Kidney (tissue), 14 donors: Measurements from ENCODE around the gene PSTK. TPM values are rescaled to one million over a fixed set of nuclear protein-coding genes. Genes with fewer than 3 reads are reported as not detected.

Experiments
- DNase-seq, 5 donors: peaks; one replicate each; pipeline ENCODE4 v3.0.0-alpha.2; 2013 to 2020
- FAIRE-seq: peaks from 2 replicates; lab custom pipeline; 2012; peaks lifted over from hg19 to GRCh38; lab: Jason Lieb, UNC
- H3K27ac ChIP-seq, 2 donors: one replicate each; pipeline ENCODE4 v1.7.0; 2013; ENCODE audit warnings: low read depth in 2 of 2, low read length in 2 of 2, inconsistent platforms in 1 of 2
- H3K27me3 ChIP-seq: one replicate; pipeline ENCODE4 v1.7.1; 2013; ENCODE audit warnings: low read length, inconsistent platforms; ENCODE audit not compliant: control insufficient read depth, insufficient read depth
- H3K36me3 ChIP-seq, 3 donors: one replicate each; pipeline versions ENCODE4 v1.7.0 to v1.7.1; 2013; ENCODE audit warnings: low read length in 3 of 3, control low read depth in 1 of 3, inconsistent platforms in 1 of 3; ENCODE audit not compliant: insufficient read depth in 3 of 3, control insufficient read depth in 2 of 3
- H3K4me1 ChIP-seq, 3 donors: one replicate each; pipeline versions ENCODE4 v1.7.0 to v1.7.1; 2013; ENCODE audit warnings: low read length in 3 of 3, inconsistent platforms in 1 of 3, low read depth in 1 of 3; ENCODE audit not compliant: control insufficient read depth in 2 of 3, insufficient read depth in 2 of 3
- H3K4me3 ChIP-seq, 3 donors: one replicate each; pipeline versions ENCODE4 v1.7.0 to v1.8.1; 2013; ENCODE audit warnings: low read length in 3 of 3, control low read depth in 1 of 3, inconsistent platforms in 1 of 3
- H3K9ac ChIP-seq, 3 donors: one replicate each; pipeline versions ENCODE4 v1.7.0 to v1.7.1; 2013; ENCODE audit warnings: low read length in 3 of 3, control low read depth in 1 of 3, inconsistent platforms in 1 of 3
- H3K9me3 ChIP-seq, 3 donors: one replicate each; pipeline versions ENCODE4 v1.7.0 to v1.7.1; 2013; ENCODE audit warnings: low read length in 3 of 3, control low read depth in 1 of 3, inconsistent platforms in 1 of 3; ENCODE audit not compliant: control insufficient read depth in 2 of 3, insufficient read depth in 1 of 3
- CTCF ChIP-seq: IDR thresholded peaks from 3 replicates; pipeline ENCODE4 v1.5.1; 2012; ENCODE audit warnings: mild to moderate bottlenecking, moderate library complexity, borderline replicate concordance; ENCODE audit not compliant: insufficient read depth; ENCODE audit errors: extremely low read depth
- intact Hi-C: fragments of 100-400 bp; cut with DNase I; formaldehyde crosslinking; loops from one replicate; pipeline ENCODE4 v1.11.1; 2022
- polyA plus RNA-seq: library from polyadenylated mRNA; stranded (reverse); fragments of 350-450 nt; fragmentation: Illumina TruSeq; extraction: RNeasy Lipid Tissue Mini Kit (QIAGEN cat#74804); gene quantifications from one replicate; pipeline ENCODE4 v1.2.3, GENCODE V29; 2014; ENCODE audit warnings: low read depth, low replicate concordance; ENCODE audit not compliant: insufficient read depth
- total RNA-seq: library from RNA; stranded (reverse); fragmentation: NEBNext Ultra II Directional; extraction: Animal tissue kit (Norgen Biotek cat#: 25700); gene quantifications from one replicate; pipeline ENCODE4 v1.2.1, GENCODE V29; 2021
- donor health status: control.
- donor health status: control.
- donor health status: control.
- donor health status: control.
- donor health status: control.
- donor health status: DM: yes; HTN: yes; CAD: no.
- donor health status: Normal renal cell carcinoma (clear cell type).

Gene PSTK
- total and polyA plus RNA-seq, 2 donors from 2014 or later = 4.3 to 4.7 TPM

GRCh38 chr10:123019264-123019663 lies 39.1 kb downstream of the PSTK start:
- Histone ChIP-seq H3K9ac (no peak overlapping the region), H3K4me3 (no peak overlapping the region), H3K36me3 (no peaks in the 10 kb centered on the region), H3K4me1 (no peaks in the 10 kb centered on the region), H3K27me3 (no peaks in the 10 kb centered on the region), H3K27ac (no peak overlapping the region), H3K9me3 (no peaks in the 10 kb centered on the region)
- intact Hi-C loops = no loop called here
- no peak for DNase-seq
- FAIRE-seq = no peak
- no peak for TF ChIP-seq CTCF

GRCh38 chr10:123019941-123020703 lies 39.9 kb downstream of the PSTK start:
- Histone ChIP-seq H3K9me3 (no peaks in the 10 kb centered on the region), H3K36me3 (no peaks in the 10 kb centered on the region), H3K4me3 (no peak overlapping the region), H3K27me3 (no peaks in the 10 kb centered on the region), H3K9ac (no peak overlapping the region), H3K27ac (peak overlapping the region in 1 of 2 donors; percentile 16), H3K4me1 (no peaks in the 10 kb centered on the region)
- FAIRE-seq (no peak), DNase-seq (no peak)
- intact Hi-C loops = no loop called here
- no peak for TF ChIP-seq CTCF

GRCh38 chr10:123021517-123021916 lies 41.3 kb downstream of the PSTK start:
- H3K27me3 ChIP-seq = no peaks in the 10 kb centered on the region
- no peaks in the 10 kb centered on the region for H3K36me3 ChIP-seq
- no peak overlapping the region for H3K4me3 ChIP-seq
- no peak for FAIRE-seq
- TF ChIP-seq CTCF = peak; percentile 5
- H3K9me3 ChIP-seq = no peaks in the 10 kb centered on the region
- H3K27ac ChIP-seq = no peak overlapping the region
- H3K9ac ChIP-seq = no peak overlapping the region
- no peak for DNase-seq
- intact Hi-C loops = no loop called here
- H3K4me1 ChIP-seq = no peaks in the 10 kb centered on the region

GRCh38 chr10:123024540-123024939 lies 44.3 kb downstream of the PSTK start:
- Histone ChIP-seq H3K4me3 (no peak overlapping the region), H3K27ac (no peak overlapping the region), H3K4me1 (no peaks in the 10 kb centered on the region), H3K9me3 (no peaks in the 10 kb centered on the region), H3K9ac (no peak overlapping the region), H3K36me3 (no peaks in the 10 kb centered on the region), H3K27me3 (no peaks in the 10 kb centered on the region)
- DNase-seq (no peak), FAIRE-seq (no peak)
- intact Hi-C loops = no loop called here
- no peak for TF ChIP-seq CTCF
